Left forelimb (tissue), 1 donor: ENCODE results near the gene IGSF21.

ENCODE experiments used
- DNase-seq: peaks from one replicate; pipeline ENCODE4 v3.0.0-alpha.2; 2018; ENCODE audit warnings: low spot score

Gene IGSF21

DNA sequence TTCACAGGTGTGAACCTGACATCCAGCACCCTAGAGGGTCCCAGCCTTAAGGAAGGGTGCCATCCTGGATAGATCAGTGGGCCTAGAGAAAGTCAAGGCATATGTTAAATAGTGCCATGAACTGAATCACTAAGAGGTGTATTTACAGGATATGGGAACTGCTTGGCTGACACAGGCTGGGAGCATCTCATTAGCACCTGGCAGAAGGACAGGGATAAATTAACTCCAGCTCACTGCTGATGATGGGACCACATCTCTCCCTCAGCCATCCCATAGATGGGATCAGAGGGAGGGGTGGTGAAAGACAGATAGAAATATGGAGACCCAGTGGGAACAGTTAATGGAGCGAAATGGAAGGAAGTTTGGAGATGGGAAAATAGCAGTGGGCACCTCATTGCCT lies 122.0 kb downstream of the IGSF21 start:
- no peak for DNase-seq

DNA sequence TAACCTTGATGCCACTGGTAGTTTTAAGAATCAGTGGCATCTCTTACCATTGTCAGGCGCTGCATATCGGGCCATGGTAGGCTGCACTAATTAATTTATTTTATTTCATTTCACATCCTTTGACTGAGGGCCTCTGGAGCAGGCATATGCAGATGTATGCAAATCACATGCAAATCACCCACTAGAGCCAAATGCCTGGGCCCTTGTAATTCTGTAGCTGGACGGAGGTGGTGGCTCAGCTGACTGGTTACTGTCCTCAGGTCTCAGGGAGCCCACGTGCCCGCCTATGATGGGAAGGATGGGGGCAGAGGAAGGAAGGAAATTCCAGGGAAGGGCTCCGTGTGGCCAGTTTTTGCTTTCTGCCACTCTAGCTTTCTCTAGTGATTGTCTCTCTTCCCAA lies 122.7 kb downstream of the IGSF21 start:
- DNase-seq: no peak

DNA sequence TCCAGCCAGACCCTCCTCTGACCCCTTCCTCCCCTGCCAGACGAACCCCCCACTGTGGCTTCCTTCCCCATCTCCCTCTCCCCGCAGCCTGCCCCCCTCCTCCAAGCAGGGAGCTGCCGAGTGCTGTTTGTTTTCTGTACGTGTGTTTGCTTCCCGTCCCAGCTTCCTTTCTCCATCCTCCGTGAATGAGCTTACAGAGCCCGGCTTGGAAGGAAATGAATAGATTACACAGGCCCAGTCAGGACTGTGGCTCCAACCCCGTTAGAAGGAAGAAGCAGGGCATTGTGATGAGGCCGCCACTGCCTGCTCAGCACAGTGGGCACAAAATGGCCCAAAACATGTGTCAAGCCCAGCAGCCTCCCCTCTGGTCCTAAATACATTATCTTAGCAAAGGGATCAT lies 123.2 kb downstream of the IGSF21 start:
- DNase-seq: no peak

DNA sequence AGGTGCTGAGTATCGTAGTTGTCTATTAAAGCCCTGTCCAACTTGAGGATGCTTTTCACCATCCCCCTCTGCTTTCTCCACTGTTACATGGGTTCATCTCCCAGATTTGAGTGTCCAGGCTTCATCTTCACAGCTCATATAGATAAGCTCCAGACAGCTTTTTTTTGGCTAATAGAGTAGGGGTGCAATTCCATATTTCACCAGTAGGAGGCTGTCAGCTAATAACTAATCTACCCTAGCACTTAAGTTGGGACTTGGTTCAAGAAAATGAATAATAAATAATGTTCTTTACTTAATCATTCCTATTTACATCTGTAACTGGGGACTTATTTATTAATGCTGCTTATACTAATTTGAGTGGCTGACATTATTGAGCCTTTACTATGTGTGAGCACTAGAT lies 124.5 kb downstream of the IGSF21 start:
- DNase-seq: no peak

DNA sequence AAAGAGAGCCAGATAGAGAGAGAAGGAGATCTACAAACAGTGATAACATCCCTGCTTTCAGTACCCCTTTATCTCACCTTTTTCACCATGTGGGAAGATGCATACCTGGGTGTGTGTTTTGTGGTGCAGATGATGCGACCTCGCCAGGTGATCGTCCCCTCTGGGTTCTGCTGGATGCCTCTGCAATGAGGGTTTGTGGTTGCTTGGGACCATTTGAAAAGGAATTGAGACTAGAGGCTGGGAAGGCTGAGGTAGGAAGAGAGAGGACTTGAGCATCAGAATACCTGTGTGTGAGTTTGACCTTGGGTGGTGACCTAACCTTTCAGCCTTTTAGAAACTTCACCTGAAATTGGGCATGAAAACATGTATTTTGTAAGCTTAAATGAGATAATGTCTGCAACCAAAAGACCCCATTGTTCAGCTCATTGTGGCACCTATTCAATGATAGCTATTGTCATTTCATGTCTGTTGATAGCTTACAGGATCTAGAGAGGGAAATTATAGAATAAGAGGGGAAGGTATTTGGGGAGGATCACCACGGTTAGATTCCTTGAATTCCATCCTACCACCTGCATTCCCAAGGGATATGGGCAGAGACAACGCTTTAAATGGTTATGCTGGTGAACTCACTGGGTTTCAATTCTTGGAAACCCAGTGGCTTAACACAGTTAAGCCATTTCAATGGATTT lies 125.7 kb downstream of the IGSF21 start:
- no peak for DNase-seq

DNA sequence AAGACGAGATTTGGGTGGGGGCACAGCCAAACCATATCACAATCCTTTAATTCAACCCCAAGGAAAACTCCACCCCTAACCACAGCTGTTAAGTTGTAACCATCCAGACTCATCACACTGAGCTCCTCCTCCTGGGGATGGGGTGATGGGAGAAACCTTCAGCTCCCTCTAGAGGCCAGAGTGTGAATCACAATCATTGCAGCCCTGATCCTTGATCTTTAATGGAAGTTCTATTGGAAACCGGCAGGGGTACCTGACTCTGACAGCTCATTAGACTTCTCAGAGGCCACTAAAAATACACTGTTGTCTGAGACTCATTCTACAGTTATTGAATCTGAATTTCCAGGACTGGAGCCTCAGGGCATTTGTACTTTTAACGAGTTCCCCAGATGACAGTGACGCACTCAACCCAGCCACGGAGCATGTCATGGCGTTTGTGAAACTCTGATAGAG lies 127.2 kb downstream of the IGSF21 start:
- DNase-seq: no peak

DNA sequence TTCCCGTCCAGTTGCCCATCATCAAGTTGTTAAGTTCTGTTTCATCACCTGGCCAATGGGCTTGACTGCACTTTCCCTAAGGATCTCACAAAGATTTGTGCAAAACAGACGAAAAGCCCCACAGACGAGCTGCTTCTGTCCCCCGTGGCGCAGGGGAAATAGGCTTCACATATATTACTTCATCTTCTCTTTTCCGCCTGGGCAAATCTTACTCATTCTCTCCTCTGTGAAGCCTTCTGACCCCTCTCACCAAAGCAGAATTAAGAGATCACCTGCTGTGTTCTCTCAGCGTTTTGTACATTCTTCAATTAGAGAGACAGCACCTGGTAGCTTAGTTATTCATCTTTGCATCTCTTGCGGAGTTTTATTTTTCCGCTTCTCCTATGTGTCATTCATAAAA lies 129.8 kb downstream of the IGSF21 start:
- DNase-seq: no peak

DNA sequence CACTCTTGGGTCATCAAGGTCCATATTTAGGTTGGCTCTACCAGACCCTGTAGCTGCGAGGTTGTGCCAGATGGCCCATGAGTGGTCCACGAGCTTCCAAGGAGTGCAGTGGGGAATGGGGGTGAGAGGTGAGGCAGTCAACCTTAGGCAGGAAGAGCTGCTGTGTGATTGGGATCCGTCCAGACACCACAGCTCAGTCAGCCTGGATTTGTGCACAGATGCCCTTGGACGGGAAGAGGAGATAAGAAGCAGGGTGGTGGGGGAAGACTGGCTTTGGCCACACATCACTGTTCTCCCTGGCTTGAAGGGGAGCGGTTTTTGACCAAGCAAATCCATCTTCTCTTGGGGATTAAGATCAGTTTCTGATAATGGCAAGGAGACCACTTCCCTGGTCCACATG lies 130.6 kb downstream of the IGSF21 start:
- DNase-seq: no peak

DNA sequence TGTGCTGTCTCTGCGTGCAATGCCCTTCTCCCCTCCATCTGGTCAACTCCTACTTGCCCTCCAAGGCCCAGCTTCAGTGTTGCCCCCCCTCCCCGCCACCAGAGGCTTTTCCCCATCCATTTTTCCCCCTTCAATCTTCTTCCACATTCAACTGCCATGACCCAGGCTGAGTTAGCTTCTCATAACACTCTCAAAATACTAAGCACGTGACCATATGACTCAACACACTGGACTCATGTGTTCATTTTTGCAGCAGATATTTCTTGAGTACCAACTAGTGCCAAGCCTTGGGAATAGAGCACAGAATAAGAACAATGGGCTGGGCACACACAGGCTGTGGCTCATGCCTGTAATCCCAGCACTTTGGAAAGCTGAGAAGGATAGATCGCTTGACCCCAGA lies 132.1 kb downstream of the IGSF21 start:
- DNase-seq: no peak

DNA sequence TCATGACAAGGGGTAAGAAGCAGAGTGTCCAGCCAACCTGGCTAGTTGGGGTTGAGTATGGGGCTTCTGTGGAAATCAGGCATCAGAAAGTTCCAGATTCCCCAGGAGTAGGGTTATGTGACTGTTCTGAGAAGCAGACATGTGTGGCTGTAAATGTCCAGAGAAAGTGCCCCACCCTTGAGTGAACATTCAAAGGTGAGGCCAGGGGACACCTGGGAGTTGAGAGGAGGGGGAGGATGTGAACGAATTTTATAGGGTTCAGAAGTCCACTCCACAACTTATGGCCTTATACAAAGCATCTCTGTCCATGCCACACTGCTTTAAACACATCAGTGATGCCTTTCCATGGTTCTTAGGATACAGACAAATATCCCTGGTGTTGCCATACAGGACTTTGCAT lies 133.3 kb downstream of the IGSF21 start:
- DNase-seq: no peak

DNA sequence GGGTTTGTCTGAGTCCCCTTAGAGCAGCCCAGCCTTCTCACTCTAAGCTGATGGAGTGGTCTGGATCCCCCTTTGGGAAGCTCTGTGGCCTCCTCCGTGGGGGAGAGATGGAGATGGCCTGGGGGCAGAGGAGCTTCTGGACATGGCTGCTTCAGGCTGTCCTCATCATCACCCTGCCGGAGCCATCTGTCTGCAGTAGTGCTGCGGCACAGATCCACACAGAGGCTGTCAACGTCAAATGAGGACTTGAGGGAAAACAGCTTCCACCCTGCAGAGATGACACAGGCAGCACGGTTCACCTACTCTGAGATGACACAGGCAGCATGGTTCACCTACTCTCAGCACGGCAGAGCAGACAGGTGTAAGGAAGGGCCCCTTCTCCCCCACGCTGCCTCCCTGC lies 134.3 kb downstream of the IGSF21 start:
- no peak for DNase-seq

DNA sequence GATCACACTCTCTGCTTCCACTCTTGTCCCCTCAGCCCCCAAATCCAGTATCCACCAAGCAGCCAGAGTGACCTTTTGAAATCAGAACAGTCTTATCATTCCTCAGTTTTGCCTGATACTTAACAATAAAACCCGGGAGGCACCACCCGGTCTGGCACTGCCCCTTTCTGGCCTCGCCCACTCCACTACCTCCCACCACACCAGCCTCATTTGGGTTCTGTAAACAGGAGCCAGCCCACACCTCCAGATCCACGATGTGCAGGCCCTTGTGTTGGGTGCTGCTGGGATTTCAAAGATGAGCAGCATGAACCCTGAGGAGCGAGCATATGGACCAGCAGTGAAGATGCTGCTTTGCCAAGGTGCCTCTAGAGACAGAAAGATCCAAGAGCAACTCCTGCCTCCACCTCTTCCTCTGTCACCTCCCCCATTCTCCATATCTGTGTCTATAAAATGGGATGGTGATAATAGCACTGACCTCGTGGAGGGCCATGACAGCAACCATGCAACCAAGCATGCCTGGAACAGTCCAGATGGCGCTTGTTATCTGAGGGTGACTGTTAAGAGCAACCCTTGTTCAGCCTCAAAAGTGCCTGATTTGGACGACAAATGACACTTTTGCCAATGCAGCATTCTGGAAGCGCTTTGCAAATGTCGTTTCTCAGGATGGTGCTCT lies 136.0 kb downstream of the IGSF21 start:
- DNase-seq: no peak

DNA sequence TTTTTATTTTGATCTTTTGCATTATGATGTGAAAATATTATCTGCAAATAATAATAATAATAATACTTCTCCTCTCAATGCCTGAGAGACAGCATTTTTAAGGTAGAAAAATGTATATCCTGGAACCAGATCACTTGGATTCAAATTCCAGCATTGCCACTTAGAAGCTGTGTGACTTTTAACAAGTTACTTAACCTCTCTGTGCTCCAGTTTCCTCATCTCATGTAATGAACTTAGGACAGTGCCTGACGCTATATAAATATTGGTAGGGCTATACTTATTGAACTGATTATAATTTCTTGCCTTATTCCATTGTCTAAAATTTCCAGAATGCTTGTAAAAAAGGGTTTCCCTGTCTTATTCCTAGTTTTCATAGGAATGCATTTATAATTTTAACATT lies 137.2 kb downstream of the IGSF21 start:
- DNase-seq: no peak

DNA sequence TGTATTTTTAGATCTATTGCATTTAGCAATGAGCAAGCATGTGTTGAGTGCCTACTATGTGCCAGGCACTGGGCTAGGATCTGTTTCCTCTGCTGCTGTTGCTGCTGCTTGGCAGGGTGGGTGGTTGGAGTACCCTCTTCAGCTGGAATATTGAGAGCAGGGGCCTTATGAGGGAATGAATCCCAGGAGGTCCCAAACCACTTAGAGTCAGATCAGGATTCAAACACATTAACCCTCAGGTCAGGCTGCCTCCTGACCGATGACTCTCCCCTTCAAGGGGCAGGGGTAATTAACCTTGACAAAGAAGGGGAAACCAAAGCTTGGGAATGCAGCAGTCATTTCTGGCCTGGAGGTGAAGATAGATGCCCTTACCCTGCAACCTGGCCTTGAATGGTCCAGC lies 138.0 kb downstream of the IGSF21 start:
- no peak for DNase-seq

DNA sequence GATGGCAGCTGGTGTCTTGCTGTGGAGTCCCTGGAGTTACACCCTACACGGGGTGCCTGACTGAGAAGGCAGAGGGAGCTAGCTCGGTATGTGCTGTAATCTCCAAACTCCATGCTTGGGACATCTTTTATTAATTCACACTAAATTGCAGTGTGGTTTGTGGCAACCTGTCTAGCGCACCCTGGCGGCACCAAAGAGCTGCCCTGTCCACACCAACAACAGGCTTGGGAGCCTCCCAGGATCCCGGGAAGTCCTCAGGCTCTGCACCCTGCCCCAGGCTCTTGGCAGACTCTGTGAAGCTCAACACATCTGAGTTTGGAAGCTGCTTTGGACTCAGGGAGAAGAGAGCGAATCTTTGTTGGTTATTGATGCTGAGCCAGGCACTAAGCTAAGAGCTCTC lies 138.9 kb downstream of the IGSF21 start:
- DNase-seq: no peak

DNA sequence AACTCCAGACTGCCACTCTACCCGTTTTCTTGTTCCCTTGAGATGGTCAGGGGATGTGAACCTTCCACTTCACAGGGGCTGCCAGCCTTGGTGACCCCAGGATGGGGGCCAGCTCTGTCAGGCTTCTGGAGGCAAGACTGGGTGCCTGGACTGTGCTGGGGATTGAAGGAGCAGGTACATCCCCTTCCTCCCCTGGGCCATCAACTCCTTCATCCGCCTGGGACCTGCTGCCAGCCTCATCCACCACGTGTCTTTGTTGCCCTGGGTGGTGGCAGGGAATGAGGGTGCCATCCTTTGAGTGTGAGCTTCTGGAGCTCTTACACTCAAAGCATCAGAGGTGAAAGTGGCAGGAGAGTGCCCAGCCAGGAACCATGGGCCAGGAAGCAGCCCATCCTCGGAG lies 139.6 kb downstream of the IGSF21 start:
- DNase-seq: no peak

DNA sequence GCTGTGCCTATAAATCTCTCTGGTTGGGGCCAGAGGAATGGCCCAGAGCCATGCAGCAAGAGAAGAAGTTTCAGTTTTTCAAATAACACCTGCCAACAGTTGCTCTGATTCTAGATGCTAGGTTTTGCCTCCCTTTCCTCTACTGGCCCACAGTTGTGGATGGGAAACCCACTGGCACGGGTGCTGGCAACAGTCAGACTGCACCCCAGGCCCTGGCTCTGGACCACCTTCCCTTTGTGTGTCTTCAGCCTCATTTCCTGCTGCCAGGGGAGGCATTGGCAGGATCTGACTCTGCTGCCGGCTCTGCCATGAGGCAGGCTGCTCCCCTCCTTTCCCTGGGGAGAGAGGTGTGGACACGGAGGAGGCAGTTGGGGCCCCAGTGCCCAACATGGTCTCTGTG lies 142.0 kb downstream of the IGSF21 start:
- no peak for DNase-seq

DNA sequence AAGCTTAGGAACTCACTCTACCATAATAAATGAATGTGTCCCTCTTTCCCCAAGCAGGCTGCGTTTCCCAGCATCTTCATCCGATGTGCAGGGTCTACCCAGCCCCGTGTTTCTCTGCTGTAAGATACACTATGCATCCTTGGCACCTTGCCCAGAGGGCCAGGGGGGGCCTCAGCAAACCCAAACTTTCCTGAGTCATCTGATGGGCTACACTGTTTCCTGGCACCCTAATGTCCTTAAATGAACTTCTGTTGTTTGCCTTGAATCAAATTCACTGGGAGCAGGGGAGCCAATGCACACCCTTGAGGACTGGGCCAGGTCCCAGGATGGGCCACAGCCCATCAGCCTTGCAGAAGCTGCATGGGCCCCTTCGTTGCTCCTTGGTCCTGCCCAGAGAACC lies 145.5 kb downstream of the IGSF21 start:
- DNase-seq: no peak

DNA sequence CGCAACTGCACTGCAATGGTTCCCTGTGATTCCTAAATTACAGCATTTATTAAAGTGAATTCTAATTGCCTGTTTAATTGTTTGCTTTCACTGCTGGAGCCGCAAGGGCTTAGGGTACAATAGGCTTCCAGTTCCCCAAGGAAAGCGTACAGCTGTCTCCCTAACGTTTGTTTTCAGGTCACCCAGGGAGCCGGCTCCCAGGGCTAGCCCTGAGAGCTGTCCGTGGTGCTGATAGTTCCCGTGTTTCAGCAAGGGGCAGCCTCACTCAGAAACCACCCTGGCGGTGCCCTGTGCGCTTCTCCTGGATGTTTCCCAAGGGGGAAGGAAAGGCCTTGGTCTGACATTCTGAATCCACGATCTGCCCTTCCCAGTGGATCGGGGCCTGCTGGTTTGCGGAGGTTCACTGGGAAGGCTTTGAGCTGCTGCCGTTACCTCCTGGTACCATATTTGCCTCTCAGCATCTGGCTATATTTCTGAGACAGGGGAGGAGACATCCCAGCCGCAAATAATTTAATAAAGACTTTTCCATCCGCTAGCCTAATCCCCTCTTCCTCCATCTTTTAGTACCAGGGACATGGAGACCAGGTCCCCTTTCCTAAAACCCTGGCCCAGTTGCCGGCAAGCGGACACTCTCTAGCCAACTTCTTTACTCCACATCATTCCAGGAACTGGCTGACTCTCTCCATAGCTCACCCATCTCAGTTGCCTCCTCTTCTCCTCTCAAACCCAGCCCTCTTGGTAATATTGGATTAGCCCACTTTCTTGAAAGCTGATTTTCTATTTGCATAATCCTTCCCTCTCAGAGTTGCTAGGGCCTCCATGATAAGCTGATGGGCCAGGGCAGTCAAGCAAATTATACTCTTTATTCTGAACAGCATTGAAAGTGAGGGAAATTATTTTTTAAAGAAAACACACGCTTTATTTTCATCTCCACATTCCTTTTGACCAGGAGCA lies 149.0 kb downstream of the IGSF21 start:
- DNase-seq: no peak

DNA sequence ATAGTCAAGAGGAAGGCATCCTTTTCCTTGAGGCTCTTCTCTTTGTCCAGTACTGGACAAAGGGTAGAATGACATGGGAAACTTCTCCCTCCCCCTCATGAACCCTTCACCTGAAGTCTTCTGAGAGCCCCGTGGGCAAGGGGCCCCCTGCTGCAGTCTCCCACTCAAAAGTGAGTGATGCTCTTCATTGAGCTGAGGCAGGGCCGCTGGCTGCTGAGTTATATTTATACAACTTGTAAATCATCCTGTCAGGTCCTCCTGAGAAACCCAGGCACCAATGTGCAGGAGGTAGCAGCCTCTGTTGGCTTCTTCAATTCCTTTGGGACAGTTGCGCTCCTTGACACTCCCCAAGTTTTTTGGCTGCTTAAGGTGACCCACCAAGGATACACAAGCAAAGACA lies 150.2 kb downstream of the IGSF21 start:
- no peak for DNase-seq

DNA sequence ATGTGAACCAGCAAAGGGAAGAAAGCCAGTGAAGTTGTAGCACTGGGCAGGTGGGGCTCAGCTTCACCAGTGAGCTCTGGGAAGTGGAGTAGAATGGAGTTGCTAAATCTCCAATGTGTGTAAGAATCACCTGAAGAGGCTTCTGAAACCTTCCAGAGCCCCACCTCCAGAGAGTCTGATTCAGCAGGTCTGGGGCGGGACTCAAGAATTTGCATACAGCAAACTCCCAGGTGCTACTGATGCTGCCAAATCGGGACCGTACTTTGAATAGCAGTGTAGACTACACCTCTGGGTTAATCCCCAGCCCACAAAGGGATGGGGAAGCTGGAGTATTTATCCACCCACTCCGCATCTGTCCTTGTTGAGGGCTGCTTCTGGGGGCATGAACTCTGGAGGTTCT lies 154.3 kb downstream of the IGSF21 start:
- no peak for DNase-seq

DNA sequence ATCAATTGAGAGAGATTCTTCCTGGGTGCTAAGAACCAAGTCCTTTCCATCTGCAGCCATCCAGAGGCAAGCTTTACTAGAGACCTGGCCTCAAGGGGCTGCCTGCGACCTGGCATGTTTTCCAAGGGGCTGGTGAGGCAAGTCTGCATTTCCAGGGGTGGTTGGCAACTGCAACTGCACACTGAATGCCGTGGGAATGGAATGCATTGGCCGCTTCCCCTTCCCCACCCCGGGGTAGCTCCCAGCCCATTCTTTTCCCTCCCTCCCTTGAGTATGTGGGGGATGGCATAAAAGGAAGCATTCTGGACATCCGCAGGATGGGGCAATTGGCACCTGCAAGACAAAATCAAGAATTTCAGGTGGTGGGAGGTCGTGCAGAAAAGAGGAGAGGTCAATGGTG lies 155.1 kb downstream of the IGSF21 start:
- DNase-seq: no peak

DNA sequence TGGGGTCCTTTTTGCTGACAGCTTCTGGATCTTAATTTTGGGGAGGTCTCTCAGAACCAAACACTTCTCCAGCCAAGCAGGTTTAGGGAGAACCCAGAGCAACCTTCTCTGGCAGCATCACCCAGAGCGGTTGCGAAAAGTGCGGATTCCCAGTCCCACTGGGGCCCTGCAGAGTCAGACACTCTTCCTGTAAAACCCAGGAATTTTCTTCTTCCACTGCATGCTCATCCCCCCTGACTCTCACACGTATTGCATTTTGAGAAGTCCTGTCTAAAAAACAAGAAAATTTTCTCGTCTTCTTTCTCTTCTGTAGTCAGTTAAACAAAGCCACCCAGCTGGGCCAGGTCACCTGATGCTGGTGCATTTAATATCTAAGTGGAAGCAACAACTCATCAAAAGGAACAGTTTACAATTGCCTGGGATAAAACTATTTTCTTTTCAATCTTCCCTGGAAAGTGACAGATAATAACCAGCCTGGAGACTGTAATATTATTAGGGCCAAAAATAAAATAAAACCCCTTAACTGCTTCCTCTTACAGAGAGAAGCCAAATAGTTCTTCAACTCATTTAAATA lies 156.0 kb downstream of the IGSF21 start:
- no peak for DNase-seq
